DMS53 treated with DMSO at 0.1 percent for 48 hours (cell line): ENCODE results near the gene CTDP1.

Experiments used
- DNase-seq: peaks from one replicate; lab custom pipeline; 2025; ENCODE audit not compliant: unreplicated experiment; lab: John Stamatoyannopoulos, UW

The CTDP1 gene

DNA sequence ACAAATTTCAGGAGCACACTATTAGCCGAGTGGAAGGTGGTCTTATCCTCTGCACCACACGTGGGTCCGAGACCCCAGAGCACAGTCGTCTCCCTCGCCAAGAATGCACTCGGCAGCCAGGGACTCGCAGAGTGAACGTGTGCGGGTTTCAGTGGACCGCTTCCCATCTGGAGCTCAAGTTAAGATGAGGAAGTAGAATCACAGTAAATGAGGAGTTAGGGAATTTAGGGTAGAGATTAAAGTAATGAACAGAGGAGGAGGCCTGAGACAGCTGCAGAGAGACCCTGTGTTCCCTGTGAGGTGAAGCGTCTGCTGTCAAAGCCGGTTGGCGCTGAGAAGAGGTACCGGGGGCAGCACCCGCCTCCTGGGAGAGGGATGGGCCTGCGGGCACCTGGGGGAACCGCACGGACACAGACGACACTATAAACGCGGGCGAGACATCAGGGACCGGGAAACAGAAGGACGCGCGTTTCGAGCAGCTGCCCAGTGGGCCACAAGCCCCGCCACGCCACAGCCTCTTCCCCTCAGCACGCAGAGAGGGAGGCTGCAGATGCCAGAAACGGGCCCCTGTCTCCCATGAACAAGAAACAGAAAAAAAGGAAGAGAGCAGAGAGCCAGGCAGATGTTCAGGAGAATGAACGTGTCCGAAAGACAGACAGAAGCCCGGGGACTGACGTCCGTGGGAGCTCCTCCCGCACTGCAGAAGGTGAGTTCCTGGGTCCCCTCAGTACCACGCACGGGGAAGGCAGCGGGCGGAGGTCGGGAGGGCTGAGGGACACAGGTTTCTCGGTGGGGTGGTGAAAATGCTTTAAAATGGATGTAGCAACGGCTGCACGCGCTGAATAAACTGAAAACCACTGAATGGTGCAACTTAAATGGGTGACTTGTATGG, 112.7 kb downstream of the CTDP1 start:
- DNase-seq = no peak

DNA sequence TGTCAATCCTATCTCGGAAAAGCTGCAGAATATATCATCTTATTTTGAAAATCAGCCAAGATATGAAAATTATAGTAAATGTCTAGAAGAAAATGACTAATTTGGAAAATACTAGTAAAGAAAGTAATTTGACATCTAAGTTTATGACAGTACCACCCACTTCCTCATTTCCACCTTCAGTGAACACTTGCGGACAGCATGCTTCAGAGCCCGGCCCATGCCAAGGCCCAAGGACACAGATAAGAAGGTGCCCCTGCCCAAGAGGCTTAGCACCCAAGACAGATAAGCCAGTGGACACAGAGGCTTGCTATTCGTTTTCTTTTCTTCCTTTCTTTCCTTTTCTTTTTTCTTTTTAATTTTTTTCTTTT, 113.4 kb downstream of the CTDP1 start:
- DNase-seq = no peak

DNA sequence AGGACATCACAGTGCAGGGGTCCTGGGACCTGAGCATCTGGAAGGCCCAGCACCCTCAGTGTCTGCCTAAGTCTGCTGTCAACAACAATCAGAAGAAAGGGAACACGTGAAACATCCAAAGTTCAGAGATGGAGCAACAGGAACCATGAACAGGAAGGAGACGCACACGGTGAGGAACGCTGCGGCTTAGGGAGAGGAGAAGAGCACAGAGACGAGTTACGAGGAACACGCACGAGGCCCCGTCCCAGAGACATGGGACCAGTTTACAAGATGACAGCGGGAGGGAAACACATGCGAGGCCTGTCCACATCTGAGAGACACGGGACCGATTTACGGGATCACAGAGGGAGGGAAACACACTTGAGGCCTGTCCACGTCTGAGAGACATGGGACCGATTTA, 115.2 kb downstream of the CTDP1 start:
- DNase-seq = no peak

DNA sequence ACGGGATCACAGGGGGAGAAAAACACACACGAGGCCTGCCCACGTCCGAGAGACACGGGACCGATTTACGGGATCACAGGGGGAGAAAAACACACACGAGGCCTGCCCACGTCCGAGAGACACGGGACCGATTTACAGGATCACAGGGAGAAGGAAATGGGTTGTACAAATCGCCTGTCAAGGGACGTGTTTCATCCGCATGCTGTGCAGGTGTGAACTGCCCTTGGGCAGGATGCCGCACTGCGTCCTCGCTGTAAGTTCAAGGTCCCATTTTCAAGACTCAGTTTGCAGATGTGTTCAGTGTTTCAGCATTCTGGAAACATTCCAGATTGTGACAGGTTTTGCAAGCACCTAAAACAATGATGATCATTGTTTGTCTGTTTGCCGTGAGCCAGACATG, 115.8 kb downstream of the CTDP1 start:
- DNase-seq = no peak

DNA sequence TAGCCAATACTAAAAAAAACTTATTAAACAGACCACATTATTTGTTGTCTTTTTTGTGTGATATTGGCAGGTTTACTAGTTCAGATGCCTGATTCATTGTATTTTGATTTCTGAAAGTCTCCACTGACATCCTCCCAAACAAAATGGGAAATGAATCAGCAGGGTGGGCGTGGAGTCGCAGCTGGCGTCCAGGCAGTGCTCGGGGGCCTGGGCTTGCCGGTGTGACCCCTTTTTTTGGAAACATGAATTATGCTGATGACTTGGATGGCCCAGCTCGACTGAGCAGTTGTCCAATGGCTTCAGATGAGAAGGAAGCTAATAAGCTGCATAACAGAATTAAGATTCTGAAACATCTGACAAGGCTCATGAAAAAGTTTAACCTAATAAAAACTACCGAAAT, 116.4 kb downstream of the CTDP1 start:
- no peak for DNase-seq

DNA sequence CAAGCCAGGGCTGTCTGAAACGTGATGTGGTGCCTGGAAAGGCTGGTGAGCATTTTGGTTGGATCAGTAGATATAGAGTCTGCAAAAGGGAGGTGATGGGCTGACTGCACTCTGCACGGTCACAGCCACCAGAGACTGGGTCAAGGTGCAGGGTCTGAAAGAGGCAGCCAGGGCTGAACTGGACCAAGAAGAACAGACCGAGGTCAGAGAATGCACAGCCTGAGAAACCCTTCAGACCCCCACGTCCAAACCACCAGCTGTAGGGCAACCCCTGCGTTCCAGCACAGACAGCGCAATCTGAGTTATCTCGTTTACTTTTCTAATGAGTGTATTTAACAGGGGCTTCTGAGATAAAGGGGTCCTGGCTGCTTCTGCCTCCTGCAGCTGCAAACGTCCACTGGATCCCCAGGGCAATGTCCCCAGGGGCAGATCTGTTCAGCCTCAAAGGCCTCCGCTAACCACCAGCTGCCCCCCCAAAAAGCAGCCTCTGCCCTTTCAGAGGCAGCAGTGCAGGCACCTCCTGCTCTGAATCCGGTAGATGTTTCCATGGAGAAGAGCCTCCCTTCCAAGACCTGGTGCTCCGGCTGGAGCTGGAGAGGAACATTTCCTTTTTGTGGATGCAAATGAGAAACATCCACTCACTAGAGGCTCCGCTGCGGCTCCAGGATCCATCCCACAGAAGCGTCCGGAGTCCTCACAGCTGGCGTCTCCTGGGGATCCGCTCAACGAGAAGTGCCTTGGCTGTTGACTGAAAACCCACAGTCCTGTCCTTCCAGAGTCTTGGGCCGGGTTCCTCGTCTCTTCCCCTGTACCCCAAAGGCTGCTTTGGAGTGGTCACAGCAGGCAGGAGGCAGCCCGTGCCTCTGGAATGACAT, 117.2 kb downstream of the CTDP1 start:
- no peak for DNase-seq

DNA sequence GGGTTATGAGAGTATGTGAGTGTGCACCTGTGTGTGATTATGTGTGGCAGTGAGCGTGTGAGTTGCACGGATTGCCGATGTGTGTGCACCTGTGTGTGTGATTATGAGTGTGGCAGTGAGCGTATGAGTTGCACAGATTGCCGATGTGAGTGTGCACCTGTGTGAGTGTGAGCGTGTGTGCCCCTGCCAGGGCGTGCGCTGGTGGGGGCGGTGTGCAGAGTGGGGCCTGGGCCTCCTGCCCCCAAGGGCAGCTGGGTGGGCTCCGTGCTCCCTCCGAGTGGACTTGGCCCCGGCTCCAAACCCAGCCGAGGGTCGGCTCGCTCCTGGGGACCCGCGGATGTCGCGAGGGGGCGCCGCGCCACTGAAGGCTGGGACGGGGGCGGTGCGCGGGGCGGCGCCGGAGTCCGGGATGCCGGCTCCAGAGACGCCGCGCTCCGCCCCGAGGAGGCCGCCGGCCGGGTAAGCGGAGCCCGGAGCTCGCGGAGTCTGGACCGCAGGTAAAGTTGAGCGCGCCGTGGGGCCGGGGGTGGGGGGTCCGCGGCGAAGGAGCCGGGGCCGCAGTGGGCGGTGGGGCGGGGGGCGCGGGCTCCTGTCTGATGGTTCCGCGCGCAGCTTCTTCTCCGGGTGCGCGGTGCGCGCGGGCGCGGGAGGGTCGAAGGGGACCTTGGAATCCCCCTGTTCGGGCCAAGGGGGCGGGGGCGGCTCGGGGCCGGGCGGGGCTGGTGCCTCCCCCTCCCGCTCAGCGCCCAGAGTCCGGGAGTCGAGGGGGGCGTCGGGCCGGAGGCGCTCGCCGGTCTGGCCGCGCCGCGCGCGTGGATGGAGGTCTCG, 118.1 kb downstream of the CTDP1 start, which contains the start of gene KCNG2:
TSS of gene KCNG2 (plus strand) at position 421 of the 828 bp plus-strand sequence. CDS start 65,730 bp downstream, outside the sequence.
- no peak for DNase-seq

DNA sequence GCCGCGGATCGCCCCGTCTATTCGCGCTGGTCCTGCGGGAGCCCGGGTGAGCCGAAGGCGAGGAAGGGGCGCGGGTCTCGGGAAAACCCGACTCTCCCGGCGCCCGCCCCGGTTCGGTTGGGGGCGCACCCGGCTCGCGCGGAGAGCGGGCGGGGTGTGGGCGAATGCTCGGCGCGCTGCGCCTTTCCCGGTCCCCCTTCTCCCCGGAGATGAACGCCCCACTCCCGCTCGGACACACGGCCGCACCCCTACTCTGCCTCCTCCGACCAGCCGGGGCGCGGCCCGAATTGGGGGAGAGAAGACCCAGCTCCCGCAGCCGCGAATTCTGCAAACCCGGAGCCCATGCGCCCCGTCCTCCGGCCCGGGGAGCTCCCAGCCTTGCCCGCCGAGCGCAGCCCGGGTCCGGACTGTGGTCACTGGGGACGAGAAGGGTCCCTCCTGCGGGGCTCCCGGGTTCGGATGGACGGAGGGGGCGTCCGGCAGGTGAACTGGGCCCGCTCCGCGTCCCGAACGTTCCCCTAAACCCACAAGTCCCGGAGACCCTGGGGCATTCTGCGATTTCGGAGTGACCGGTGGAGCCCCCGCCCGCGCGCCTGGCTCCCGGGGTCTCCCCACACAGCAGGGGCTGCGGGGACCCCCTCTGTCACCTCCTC, 118.9 kb downstream of the CTDP1 start:
- no peak for DNase-seq

DNA sequence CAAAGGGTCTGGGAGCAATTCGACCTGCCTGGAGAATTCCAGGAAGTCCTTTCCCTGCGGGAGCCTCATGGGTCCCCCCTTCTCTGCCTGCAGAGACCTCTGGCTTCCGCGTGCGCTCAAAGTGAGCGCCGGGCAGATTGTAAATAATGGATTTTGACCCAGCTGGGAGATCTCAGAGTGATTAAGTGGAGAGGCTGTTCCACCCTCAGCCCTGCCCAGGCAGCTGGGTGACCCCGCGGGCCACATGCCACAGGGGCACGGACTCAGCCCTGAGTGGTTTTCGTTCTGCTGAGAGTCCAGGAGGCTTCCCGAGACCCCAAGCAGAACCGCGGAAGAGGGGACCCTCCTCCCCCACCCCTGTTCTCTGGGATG, 119.4 kb downstream of the CTDP1 start:
- DNase-seq = no peak

DNA sequence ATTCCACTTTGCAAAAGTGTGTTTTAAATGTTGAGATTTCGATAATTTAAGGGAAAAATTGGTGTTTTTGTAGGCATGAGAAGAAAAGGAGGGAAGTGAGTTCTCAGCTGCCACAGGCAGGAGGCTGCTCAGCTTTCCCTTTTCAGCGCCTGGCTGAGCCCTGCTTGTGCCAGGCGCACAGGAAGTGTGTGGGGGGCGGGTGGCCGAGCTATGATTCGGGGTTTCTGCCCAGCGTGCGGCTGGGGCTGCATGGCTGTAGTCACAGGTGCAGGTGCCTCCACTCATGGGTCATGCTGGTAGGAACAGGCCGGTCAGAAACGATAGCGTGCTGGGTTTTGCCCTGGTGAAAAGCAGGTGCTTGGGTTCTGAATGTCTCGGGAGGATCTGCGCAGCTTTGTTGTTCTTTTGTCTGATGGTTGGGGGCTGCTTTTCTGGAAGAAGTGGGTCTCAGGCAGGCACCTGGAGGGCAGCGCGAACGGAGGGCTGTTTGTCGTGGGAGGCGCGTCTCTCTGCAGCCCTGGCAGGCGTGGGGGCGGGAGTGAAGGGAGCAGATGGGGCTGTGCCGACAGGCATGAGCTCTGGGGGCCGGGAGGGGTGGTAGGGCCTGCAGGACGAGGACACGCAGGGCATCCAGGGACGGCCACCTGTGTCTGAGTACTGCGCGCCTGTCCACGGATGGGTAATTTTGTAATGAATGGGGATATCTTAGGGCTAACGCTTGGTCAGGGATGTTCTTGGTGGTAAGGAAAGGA, 120.2 kb downstream of the CTDP1 start:
- DNase-seq = no peak

DNA sequence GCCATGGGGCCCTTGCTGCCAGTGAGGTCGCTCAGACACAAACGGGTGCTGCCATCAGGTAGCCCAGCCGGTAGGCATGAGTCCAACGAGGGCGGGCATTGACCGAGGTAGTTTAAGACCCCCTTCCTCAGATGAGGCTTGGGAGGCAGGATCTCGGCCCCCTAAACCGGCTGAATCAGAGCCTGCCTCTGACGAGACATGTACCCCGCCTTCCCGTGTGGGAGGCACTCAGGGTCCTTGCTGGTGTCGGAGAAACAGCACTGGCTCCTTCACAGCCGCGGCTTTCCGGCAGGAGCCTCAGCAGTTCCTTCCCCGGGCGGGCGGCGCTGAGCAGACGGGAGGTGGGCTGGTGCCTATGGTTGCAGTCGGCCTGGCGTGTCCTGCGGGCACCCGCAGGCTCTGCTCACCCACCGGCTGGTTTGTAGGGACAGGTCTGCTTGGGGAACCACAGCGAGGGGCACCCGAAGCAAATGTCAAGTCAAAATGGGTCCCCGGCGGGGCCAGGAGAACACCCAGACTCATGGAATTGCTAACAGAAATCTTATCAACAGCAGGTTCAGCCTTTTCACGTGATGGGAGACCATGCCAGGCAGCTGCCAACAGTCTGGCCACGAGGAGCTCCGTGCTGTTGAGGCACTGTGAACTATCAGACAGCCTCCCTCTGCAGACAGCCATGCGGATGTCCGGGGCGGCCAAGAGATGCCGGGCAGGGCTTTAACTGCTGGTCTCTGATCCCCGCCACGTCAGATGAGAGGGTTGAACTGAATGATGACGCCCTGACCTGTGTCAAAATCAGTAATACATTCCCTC, 121.0 kb downstream of the CTDP1 start:
- DNase-seq = no peak

DNA sequence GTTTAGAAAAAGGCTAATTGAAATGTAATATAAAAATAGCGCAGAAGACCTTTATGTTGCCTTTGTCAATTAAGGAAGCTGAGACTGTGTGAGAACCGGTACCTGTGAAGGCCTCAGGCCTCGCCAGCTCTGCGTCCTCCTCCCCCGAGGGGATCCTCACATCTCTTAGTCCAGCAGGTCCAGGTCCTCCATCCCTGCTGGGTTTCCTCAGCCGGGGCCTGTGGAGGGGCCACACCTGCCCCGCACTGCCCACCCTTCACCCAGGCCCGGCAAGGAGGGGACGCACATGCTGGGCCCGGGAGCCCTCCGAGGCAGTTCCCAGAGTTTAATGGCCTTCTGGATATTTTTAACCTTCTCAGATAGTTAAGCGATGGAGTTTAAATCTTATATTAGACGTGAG, 121.6 kb downstream of the CTDP1 start:
- no peak for DNase-seq

DNA sequence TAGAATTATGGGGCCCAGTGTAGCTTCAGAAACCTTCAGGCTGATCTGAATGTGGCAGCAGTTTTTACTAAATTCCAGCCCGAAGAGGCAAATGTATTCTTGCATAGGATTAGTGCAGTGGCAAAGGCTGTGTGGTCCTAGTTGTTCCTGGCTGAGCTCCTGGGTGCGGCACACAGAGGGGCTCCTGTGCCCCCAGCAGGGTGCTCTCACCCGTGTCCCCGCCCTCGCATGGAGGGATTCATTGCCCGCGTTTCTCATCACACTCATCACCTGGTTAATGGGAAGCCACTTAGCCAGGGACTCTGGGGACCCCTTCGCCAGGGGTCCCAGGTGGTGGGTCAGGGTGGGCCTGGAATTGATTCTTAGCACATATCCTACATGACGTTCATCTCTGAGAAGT, 122.0 kb downstream of the CTDP1 start:
- no peak for DNase-seq

DNA sequence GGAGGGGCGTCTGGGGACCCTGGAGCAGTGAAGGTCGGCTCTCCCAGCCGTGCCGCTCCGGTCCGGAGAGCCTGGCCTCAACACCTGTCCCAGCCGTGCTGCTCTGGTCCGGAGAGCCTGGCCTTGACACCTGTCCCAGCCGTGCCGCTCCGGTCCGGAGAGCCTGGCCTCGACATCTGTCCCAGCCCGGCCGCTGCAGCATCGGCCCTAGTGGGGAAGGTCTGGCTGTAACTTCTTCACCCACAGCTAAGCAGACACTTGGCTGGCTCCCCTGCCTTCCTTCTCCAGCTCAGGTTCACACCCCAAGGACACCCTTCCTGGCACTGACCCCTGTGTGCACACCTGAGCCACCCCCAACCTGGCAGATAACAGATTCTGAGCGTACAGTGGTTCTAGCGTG, 122.7 kb downstream of the CTDP1 start:
- DNase-seq = no peak

DNA sequence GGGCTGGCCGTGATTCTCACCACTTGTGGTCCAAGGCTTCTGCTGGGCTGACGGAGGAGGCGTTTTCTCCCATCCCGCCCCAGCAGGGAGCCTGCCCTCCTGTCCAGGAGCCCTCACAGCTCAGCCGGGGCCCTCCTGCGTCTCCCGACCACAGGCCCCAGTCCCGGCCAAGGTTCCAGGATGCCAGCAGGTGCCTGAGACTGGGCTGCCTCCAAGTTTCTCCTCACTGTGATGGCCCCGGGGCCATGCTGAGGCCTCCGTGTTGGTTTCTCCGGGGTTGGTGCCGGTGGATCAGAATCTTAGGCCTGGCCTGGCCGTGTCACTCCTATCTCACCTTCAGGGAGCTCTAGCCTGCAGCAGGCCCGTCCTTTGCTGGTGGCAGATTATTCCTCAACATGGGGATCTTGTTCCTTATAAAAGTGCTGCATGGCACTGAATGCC, 124.0 kb downstream of the CTDP1 start:
- no peak for DNase-seq
